A673 (cell line): ENCODE results near the gene CIAO2B. TPM values are rescaled to one million over a fixed set of nuclear protein-coding genes. Genes with fewer than 3 reads are reported as not detected.

ENCODE experiments used
- BruUV-seq: library from RNA; stranded (reverse); fragments of 400-500 nt; replicated peaks from 2 replicates; lab custom pipeline; 2021; lab: Mats Ljungman, UMichigan
- CTCF ChIA-PET: fragments of 300-600 bp; sonication (Branson Sonifier 250); formaldehyde crosslinking; loops from one replicate; lab custom pipeline; 2022; ENCODE audit warnings: antibody characterized with exemption; lab: Charles Lee
- POLR2A ChIA-PET: fragments of 300-600 bp; sonication (Branson Sonifier 250); formaldehyde crosslinking; loops from one replicate; lab custom pipeline; 2022; ENCODE audit warnings: antibody characterized with exemption; ENCODE audit not compliant: low non-redundant PET; lab: Charles Lee
- DNase-seq: peaks from one replicate; pipeline ENCODE4 v3.0.0-alpha.2; 2015; ENCODE audit warnings: low spot score
- H3K27ac ChIP-seq: fragments of 200-600 bp; sonication (generic); 2 replicates; pipeline ENCODE4 v1.5.1; 2016; ENCODE audit warnings: mixed run types, low read depth, mild to moderate bottlenecking, mixed read lengths, antibody characterized with exemption, low read length; ENCODE audit not compliant: poor library complexity, severe bottlenecking
- H3K27me3 ChIP-seq: fragments of 200-600 bp; sonication (generic); replicated peaks from 2 replicates; pipeline ENCODE4 v1.6.1; 2017; ENCODE audit warnings: mixed run types, low read depth, mild to moderate bottlenecking, mixed read lengths, antibody characterized with exemption, low read length; ENCODE audit not compliant: insufficient read depth, poor library complexity
- H3K36me3 ChIP-seq: fragments of 200-600 bp; sonication (generic); 2 replicates; pipeline ENCODE4 v1.6.1; 2016; ENCODE audit warnings: mixed run types, mild to moderate bottlenecking, mixed read lengths, antibody characterized with exemption, low read length; ENCODE audit not compliant: insufficient read depth, poor library complexity, severe bottlenecking
- H3K4me1 ChIP-seq: fragments of 200-600 bp; sonication (generic); 2 replicates; pipeline ENCODE4 v1.6.1; 2017; ENCODE audit warnings: mixed run types, mild to moderate bottlenecking, mixed read lengths, antibody characterized with exemption, low read length; ENCODE audit not compliant: insufficient read depth, poor library complexity, severe bottlenecking
- H3K4me3 ChIP-seq: fragments of 200-600 bp; sonication (generic); 2 replicates; pipeline ENCODE4 v1.5.1; 2016; ENCODE audit warnings: low read depth, mixed run types, mild to moderate bottlenecking, mixed read lengths, low read length; ENCODE audit not compliant: poor library complexity, severe bottlenecking
- H3K9me3 ChIP-seq: fragments of 200-600 bp; sonication (generic); 2 replicates; pipeline ENCODE4 v1.6.1; 2016; ENCODE audit warnings: mixed run types, low read depth, mild to moderate bottlenecking, mixed read lengths, antibody characterized with exemption, low read length; ENCODE audit not compliant: poor library complexity, severe bottlenecking
- EZH2 ChIP-seq: fragments of 200-600 bp; sonication (generic); IDR thresholded peaks from 2 replicates; pipeline ENCODE4 v1.6.1; 2017; ENCODE audit warnings: borderline replicate concordance, low read depth, mild to moderate bottlenecking, mixed read lengths, antibody characterized with exemption, low read length; ENCODE audit not compliant: poor library complexity, severe bottlenecking
- intact Hi-C: fragments of 100-400 bp; cut with micrococcal nuclease; formaldehyde crosslinking; loops from one replicate; pipeline ENCODE4 v1.10.0; 2022; ENCODE audit not compliant: unreplicated experiment
- total RNA-seq: library from RNA; stranded (reverse); gene quantifications from 2 replicates; pipeline ENCODE4 v1.2.3, GENCODE V29; 2021
- TF ChIP-seq, protein P1 (sequence below): fragments of 300-800, 200-600 bp; sonication (generic); conservative IDR thresholded peaks from 2 replicates; pipeline ENCODE4 v1.5.1; 2017; ENCODE audit warnings: low read depth, mild to moderate bottlenecking, antibody characterized with exemption, low read length, moderate library complexity, mixed read lengths

Gene CIAO2B
- total RNA-seq, 1 experiment from 2014 or later, result 108 TPM

DNA sequence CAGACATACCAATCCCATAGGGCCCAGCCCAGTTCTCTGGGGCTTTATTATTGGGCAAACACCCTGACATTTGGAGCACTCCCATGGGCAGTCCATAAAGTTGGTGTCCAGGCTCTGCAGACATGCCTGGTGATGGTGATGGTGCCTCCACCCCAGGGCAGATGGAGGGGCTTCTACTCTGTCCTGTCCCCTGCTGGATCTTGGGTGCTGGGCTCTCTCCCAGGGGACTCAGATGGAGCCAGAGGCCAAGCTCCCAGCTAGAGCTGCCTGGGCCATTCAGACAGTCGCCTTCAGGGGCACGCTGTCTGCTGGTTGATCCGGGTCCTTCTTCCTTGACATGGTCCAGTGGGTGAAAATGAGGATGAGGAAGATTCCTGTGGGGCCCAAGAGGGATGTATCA is 26.1 kb downstream of the CIAO2B start:
- H3K27me3 ChIP-seq, result no peaks in the 10 kb centered on the region
- CTCF ChIA-PET, result no interaction called here
- TF ChIP-seq EZH2, result no peak
- TF ChIP-seq, protein P1, sequence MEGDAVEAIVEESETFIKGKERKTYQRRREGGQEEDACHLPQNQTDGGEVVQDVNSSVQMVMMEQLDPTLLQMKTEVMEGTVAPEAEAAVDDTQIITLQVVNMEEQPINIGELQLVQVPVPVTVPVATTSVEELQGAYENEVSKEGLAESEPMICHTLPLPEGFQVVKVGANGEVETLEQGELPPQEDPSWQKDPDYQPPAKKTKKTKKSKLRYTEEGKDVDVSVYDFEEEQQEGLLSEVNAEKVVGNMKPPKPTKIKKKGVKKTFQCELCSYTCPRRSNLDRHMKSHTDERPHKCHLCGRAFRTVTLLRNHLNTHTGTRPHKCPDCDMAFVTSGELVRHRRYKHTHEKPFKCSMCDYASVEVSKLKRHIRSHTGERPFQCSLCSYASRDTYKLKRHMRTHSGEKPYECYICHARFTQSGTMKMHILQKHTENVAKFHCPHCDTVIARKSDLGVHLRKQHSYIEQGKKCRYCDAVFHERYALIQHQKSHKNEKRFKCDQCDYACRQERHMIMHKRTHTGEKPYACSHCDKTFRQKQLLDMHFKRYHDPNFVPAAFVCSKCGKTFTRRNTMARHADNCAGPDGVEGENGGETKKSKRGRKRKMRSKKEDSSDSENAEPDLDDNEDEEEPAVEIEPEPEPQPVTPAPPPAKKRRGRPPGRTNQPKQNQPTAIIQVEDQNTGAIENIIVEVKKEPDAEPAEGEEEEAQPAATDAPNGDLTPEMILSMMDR, result no peak

DNA sequence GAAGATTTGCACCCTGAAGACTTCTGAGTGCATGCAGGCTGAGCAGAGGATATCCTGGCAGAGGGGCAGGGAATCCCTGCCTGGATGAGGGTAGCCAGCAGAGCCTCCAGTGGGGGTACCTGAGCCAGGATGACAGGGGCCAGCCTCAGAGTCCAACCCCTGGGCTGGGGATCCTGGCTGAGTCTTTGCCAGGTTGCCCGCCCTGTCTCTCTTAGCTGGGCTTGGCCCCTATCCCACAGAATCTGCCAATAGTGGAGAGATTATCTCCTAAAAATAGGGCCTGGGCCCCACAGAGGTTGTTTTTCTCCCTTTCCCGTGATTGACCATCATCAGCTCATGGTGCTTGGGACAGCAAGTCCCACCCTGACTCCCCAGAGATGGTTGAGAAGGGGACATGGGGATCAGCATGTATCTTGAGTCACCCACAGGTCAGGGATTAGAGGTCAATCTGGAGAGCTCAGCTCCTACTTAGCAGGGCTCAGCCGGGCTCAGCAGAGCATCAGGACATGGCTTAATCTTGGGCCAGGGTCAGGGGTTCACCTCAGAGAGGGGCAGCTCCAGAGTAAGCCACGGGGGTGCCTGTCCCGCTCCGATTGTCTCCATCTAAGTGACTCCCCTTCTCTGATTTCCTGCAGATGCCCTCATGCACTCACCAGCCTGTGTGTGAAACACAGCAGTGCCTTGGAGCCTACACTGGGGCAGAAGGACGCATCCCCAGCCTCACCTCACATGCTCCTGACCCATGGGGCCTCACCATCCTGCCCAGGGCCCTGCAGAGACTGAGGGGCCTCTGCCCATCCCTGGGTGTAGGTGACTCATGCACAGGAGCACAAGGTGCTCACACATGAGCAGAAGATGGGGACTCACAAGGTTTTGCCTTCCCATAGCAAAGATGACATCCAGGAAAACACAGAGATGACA is 27.0 kb downstream of the CIAO2B start:
- BruUV-seq, result no TSS peak
- H3K27ac ChIP-seq, result no peak overlapping the region
- DNase-seq, result no peak
- ChIA-PET CTCF (no interaction called here), POLR2A (no interaction called here)
- no peaks in the 10 kb centered on the region for H3K9me3 ChIP-seq
- H3K4me3 ChIP-seq, result no peak overlapping the region
- no peaks in the 10 kb centered on the region for H3K27me3 ChIP-seq
- no peak for TF ChIP-seq EZH2
- TF ChIP-seq, protein P1, result no peak
- H3K4me1 ChIP-seq, result peaks cover 10% of the 10 kb centered on the region
- no peaks in the 10 kb centered on the region for H3K36me3 ChIP-seq
- intact Hi-C loops, result no loop called here

More for the DNA sequence above, 26.1 kb downstream of the CIAO2B start:
- no peaks in the 10 kb centered on the region for H3K9me3 ChIP-seq
- DNase-seq, result no peak
- H3K27ac ChIP-seq, result no peak overlapping the region
- POLR2A ChIA-PET, result no interaction called here
- no peak overlapping the region for H3K4me3 ChIP-seq
- intact Hi-C loops, result no loop called here
- no peaks in the 10 kb centered on the region for H3K36me3 ChIP-seq
- peaks cover 10% of the 10 kb centered on the region for H3K4me1 ChIP-seq
- BruUV-seq, result no TSS peak

DNA sequence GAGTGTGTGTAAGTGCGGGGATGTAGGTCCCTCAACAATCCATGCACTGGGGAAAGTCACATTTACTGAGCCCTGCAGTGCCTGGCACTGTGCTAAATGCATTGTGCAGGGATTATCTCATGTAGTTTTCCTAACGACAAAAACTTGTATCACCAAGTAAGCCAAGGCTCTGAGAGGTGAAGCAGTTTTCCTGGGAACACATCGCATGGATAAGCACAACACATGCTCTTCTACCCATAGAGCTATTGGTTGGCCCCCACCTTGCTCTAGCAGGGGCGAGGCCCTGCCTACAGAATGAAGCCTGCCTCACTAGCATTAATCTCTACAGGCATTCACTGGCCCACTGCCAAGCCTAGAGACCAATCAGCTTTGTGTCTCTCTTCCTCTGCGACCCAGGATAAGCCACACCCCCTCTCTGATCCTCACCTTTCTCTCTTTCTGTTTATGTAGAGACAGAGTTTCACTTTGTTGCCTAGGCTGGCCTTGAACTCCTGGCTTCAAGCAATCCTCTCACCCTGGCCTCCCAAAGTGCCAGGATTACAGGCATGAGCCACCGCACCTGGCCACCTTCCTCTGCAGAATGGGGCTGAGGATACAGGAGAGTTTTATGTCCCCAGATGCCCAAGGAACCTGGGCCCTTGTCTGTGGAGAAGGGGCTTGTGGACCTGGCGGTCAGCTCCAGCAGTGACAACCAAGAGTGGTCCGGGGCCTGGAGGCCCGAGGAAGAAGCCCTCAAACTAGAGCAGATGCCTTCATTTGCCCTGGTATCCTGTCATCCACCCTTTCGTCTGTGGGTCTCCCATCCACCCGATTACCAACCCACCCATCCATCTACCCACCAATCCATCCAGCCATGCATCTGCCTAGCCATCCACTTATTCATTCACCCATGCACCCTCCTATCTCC is 28.3 kb downstream of the CIAO2B start:
- Histone ChIP-seq H3K4me1 (peaks cover 10% of the 10 kb centered on the region), H3K9me3 (no peaks in the 10 kb centered on the region), H3K27me3 (no peaks in the 10 kb centered on the region), H3K4me3 (no peak overlapping the region), H3K27ac (no peak overlapping the region), H3K36me3 (no peaks in the 10 kb centered on the region)
- peak; percentile 84 for DNase-seq
- ChIA-PET CTCF (no interaction called here), POLR2A (no interaction called here)
- TF ChIP-seq, protein P1, result no peak
- no peak for TF ChIP-seq EZH2
- intact Hi-C loops, result no loop called here
- BruUV-seq, result no TSS peak
